WERI-Rb-1 (cell line): ENCODE measurements around the gene COL5A1.

Source experiments
- DNase-seq: peaks from one replicate; pipeline ENCODE4 v3.0.0-alpha.2; 2020
- H3K27ac ChIP-seq: fragments of 250-450 bp; sonication (Bioruptor Pico); 2 replicates; pipeline ENCODE4 v1.5.1; 2020; ENCODE audit warnings: mild to moderate bottlenecking, moderate library complexity
- H3K27me3 ChIP-seq: fragments of 250-450 bp; sonication (Bioruptor Pico); 2 replicates; pipeline ENCODE4 v1.5.1; 2021; ENCODE audit warnings: mild to moderate bottlenecking, low read depth, moderate library complexity; ENCODE audit not compliant: insufficient read depth, severe bottlenecking
- H3K36me3 ChIP-seq: fragments of 250-450 bp; sonication (Bioruptor Pico); 2 replicates; pipeline ENCODE4 v1.5.1; 2020; ENCODE audit warnings: mild to moderate bottlenecking, moderate library complexity
- H3K4me3 ChIP-seq: 2 replicates; pipeline ENCODE4 v1.5.1; 2011; ENCODE audit warnings: low read depth, mild to moderate bottlenecking, control low read depth, low read length
- H3K9me3 ChIP-seq: fragments of 250-450 bp; sonication (Bioruptor Pico); 2 replicates; pipeline ENCODE4 v1.5.1; 2021; ENCODE audit warnings: mild to moderate bottlenecking, moderate library complexity; ENCODE audit not compliant: severe bottlenecking
- CTCF ChIP-seq: IDR thresholded peaks from 2 replicates; pipeline ENCODE4 v1.5.1; 2011; ENCODE audit warnings: low read depth, mild to moderate bottlenecking, control low read depth, inconsistent platforms, low read length

Gene COL5A1

GRCh38 chr9:134693641-134694367 lies 52.2 kb downstream of the COL5A1 start:
- DNase-seq: no peak
- H3K4me3 ChIP-seq: no peak overlapping the region
- no peak overlapping the region for H3K27ac ChIP-seq
- H3K9me3 ChIP-seq: no peaks in the 10 kb centered on the region
- H3K36me3 ChIP-seq: no peaks in the 10 kb centered on the region
- no peaks in the 10 kb centered on the region for H3K27me3 ChIP-seq
- TF ChIP-seq CTCF: no peak

- H3K9me3 ChIP-seq: no peaks in the 10 kb centered on the region
- no peak overlapping the region for H3K4me3 ChIP-seq
- no peak for TF ChIP-seq CTCF
- H3K27ac ChIP-seq: no peak overlapping the region
- DNase-seq: no peak
- H3K36me3 ChIP-seq: no peaks in the 10 kb centered on the region
- no peaks in the 10 kb centered on the region for H3K27me3 ChIP-seq
These were observed 52.7 kb downstream of the COL5A1 start for GRCh38 chr9:134694368-134694665.

GRCh38 chr9:134694714-134695113 lies 53.1 kb downstream of the COL5A1 start:
- TF ChIP-seq CTCF: no peak
- no peaks in the 10 kb centered on the region for H3K27me3 ChIP-seq
- no peaks in the 10 kb centered on the region for H3K9me3 ChIP-seq
- H3K36me3 ChIP-seq: no peaks in the 10 kb centered on the region
- H3K27ac ChIP-seq: no peak overlapping the region
- DNase-seq: no peak
- no peak overlapping the region for H3K4me3 ChIP-seq

GRCh38 chr9:134695144-134695543 lies 53.5 kb downstream of the COL5A1 start:
- no peak overlapping the region for H3K27ac ChIP-seq
- no peak for DNase-seq
- H3K36me3 ChIP-seq: no peaks in the 10 kb centered on the region; the same call in 1 of the 2 replicates
- no peak overlapping the region for H3K4me3 ChIP-seq
- no peak for TF ChIP-seq CTCF
- no peaks in the 10 kb centered on the region for H3K9me3 ChIP-seq
- no peaks in the 10 kb centered on the region for H3K27me3 ChIP-seq

- peaks cover 5% of the 10 kb centered on the region for H3K36me3 ChIP-seq
- no peaks in the 10 kb centered on the region for H3K27me3 ChIP-seq
- no peaks in the 10 kb centered on the region for H3K9me3 ChIP-seq
- no peak for TF ChIP-seq CTCF
- H3K27ac ChIP-seq: no peak overlapping the region
- no peak overlapping the region for H3K4me3 ChIP-seq
- DNase-seq: no peak
These were observed 54.8 kb downstream of the COL5A1 start for GRCh38 chr9:134696433-134696832.

- H3K27ac ChIP-seq: 0 out of 2 replicates have a peak overlapping the region, but pooled peaks have one; percentile 3
- no peak overlapping the region for H3K4me3 ChIP-seq
- H3K9me3 ChIP-seq: no peaks in the 10 kb centered on the region
- peaks cover 12% of the 10 kb centered on the region for H3K36me3 ChIP-seq
- DNase-seq: no peak
- no peaks in the 10 kb centered on the region for H3K27me3 ChIP-seq
- no peak for TF ChIP-seq CTCF
These were observed 56.5 kb downstream of the COL5A1 start for GRCh38 chr9:134698111-134698510.
